GM13976 (cell line): ENCODE measurements around the gene LRSAM1.

Experiments
- DNase-seq: peaks from one replicate; pipeline ENCODE4 v3.0.0; 2012; ENCODE audit warnings: low spot score
- CTCF ChIP-seq: IDR thresholded peaks from 2 replicates; pipeline ENCODE4 v1.5.1; 2012; ENCODE audit warnings: borderline replicate concordance, mild to moderate bottlenecking; ENCODE audit not compliant: insufficient read depth; ENCODE audit errors: extremely low read depth, missing control alignments, control extremely low read depth
- in situ Hi-C: fragments of 300-500 bp; cut with MboI; formaldehyde crosslinking; loops from one replicate; pipeline ENCODE4 v1.12.0; 2022; ENCODE audit warnings: low sequenced_read_pairs, mixed read lengths, inconsistent platforms; ENCODE audit not compliant: unreplicated experiment

LRSAM1 gene

GRCh38 chr9:127493592-127494303 is 42.4 kb downstream of the LRSAM1 start:
- no peak for DNase-seq
- TF ChIP-seq CTCF = no peak
- in situ Hi-C loops = no loop called here

- in situ Hi-C loops = no loop called here
- no peak for TF ChIP-seq CTCF
- DNase-seq = no peak
Measured at GRCh38 chr9:127494304-127494702, 43.0 kb downstream of the LRSAM1 start.

- DNase-seq = no peak
- in situ Hi-C loops = no loop called here
- TF ChIP-seq CTCF = no peak
Measured at GRCh38 chr9:127495884-127496555, 44.7 kb downstream of the LRSAM1 start.

GRCh38 chr9:127496974-127497373 is 45.7 kb downstream of the LRSAM1 start:
- in situ Hi-C loops = no loop called here
- TF ChIP-seq CTCF = no peak
- DNase-seq = no peak

- in situ Hi-C loops = no loop called here
- no peak for TF ChIP-seq CTCF
- no peak for DNase-seq
Measured at GRCh38 chr9:127497656-127498290, 46.5 kb downstream of the LRSAM1 start.

GRCh38 chr9:127498298-127498697 is 47.0 kb downstream of the LRSAM1 start:
- no peak for DNase-seq
- in situ Hi-C loops = no loop called here
- TF ChIP-seq CTCF = no peak
